HUES48 (cell line): Measurements from ENCODE around the gene ARHGAP42.

Experiments used
- H3K27ac ChIP-seq: one replicate; pipeline ENCODE4 v1.7.0; 2013; ENCODE audit warnings: low read depth, low read length, inconsistent platforms
- H3K27me3 ChIP-seq: 2 replicates; pipeline ENCODE4 v1.6.1; 2013; ENCODE audit warnings: mild to moderate bottlenecking, low read length; ENCODE audit not compliant: control insufficient read depth, insufficient read depth
- H3K36me3 ChIP-seq: 2 replicates; pipeline ENCODE4 v1.6.1; 2013; ENCODE audit warnings: low read length; ENCODE audit not compliant: control insufficient read depth, insufficient read depth
- H3K4me1 ChIP-seq: 2 replicates; pipeline ENCODE4 v1.6.1; 2013; ENCODE audit warnings: mild to moderate bottlenecking, low read length; ENCODE audit not compliant: control insufficient read depth, insufficient read depth
- H3K4me3 ChIP-seq: 2 replicates; pipeline ENCODE4 v1.5.1; 2013; ENCODE audit warnings: mild to moderate bottlenecking, low read depth, low read length
- H3K9ac ChIP-seq: 2 replicates; pipeline ENCODE4 v1.6.1; 2013; ENCODE audit warnings: mild to moderate bottlenecking, low read depth, low read length, moderate library complexity
- H3K9me3 ChIP-seq: 2 replicates; pipeline ENCODE4 v1.6.1; 2013; ENCODE audit warnings: low read length; ENCODE audit not compliant: control insufficient read depth, insufficient read depth

Gene ARHGAP42

DNA sequence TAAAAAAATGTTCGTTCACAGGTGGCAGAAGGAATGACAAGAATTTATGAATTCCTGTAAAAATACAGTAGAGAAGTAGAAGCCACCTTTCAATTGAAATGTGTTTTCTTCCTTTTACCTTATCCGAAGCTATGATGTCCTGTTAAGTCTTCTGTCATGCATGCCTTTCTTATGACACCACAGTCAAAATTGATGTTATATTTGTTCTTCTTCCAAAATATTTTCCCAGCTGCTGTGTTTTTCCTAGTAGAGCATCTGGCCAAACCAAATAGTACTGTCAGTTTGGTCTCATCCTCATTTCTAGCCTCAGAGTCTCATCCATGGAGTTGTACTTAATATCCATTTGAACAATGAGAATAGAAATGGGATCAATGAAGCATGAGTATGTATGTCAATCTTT lies 236.5 kb downstream of the ARHGAP42 start:
- H3K9me3 ChIP-seq = no peaks in the 10 kb centered on the region
- no peak overlapping the region for H3K27ac ChIP-seq
- no peak overlapping the region for H3K4me3 ChIP-seq
- no peaks in the 10 kb centered on the region for H3K27me3 ChIP-seq
- H3K36me3 ChIP-seq = no peaks in the 10 kb centered on the region
- H3K4me1 ChIP-seq = peaks cover 10% of the 10 kb centered on the region
- H3K9ac ChIP-seq = no peak overlapping the region

DNA sequence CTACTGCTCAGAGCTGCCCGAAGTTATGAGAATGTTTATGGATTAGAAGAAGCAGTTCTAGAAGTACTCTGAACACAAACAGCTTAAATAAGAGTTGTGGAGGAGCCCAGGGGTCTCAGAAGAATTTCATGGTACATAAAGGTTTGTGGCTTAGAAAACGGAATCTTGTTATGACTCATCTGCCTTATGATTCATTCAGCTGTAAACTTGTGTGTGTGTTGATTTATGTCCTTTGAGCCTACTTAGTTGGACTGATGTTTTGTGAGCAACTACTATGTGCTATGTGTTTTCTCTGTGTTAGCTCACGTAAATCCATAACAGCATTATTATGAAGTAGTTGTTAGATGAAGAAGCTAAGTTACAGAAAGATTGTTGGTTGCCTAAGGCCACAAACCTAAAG lies 238.8 kb downstream of the ARHGAP42 start:
- no peak overlapping the region for H3K9ac ChIP-seq
- no peaks in the 10 kb centered on the region for H3K27me3 ChIP-seq
- no peak overlapping the region for H3K4me3 ChIP-seq
- 0 out of 2 replicates have a peak, but pooled peaks cover 6% of the 10 kb centered on the region for H3K4me1 ChIP-seq
- H3K9me3 ChIP-seq = no peaks in the 10 kb centered on the region
- H3K36me3 ChIP-seq = no peaks in the 10 kb centered on the region
- H3K27ac ChIP-seq = no peak overlapping the region

DNA sequence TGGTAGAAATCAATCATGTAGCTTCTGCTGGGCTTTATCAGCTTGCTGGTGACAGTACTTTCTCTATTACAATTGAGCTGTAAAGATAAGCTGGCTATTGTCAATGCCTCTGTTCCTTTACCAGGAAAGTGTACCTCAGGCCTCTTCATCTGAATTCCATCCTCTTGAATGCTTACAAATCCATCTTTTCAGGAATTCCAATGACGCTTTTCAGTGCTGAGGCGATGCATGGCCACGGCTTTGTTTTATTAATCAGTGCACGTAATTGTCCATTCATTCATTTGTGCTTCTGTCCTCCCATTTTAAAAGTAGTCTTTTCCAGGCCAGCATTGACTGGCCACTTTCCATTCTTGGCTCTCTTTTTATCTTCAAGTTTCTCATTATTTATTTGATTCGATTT lies 240.5 kb downstream of the ARHGAP42 start:
- Histone ChIP-seq H3K27me3 (no peaks in the 10 kb centered on the region), H3K4me3 (no peak overlapping the region), H3K36me3 (no peaks in the 10 kb centered on the region), H3K9me3 (no peaks in the 10 kb centered on the region), H3K9ac (no peak overlapping the region), H3K27ac (no peak overlapping the region), H3K4me1 (peaks cover 10% of the 10 kb centered on the region; the same call in 1 of the 2 replicates)

DNA sequence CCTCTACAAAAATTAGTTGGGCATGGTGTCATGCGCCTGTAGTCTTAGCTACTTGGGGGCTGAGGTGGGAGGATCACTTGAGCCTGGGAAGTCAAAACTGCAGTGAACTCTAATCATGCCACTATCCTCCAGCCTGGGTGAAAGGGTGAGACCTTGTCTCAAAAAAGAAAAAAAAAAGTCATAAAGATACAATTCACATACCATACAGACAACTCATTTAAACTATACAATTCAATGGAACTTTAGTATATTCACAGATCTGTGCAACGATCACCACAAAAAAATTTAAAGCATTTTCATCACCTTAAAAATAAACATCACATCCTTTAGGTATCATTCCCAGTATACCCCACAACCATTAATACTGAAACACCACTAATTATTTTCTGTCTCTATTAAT lies 241.3 kb downstream of the ARHGAP42 start:
- H3K9ac ChIP-seq = no peak overlapping the region
- no peaks in the 10 kb centered on the region for H3K9me3 ChIP-seq
- no peaks in the 10 kb centered on the region for H3K36me3 ChIP-seq
- H3K4me1 ChIP-seq = peaks cover 10% of the 10 kb centered on the region; the same call in 1 of the 2 replicates
- H3K4me3 ChIP-seq = no peak overlapping the region
- H3K27ac ChIP-seq = no peak overlapping the region
- no peaks in the 10 kb centered on the region for H3K27me3 ChIP-seq

DNA sequence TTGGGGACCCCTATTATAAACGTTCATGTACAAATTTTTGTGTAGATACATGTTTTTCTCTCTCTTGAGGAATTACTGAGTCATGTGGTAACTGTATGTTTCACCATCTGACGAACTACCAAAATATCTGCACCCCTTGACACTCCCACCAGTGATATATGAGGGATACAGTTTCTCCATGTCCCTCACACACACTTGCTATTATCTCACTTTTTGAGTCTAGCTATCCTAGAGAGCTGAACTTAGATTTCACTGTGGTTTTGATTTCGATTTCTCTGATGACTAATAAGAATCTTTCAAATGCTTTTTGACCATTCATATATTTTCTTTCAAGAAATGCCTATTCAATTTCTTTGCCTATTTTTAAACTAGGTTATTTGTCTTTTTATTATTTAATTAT lies 242.3 kb downstream of the ARHGAP42 start:
- no peak overlapping the region for H3K4me3 ChIP-seq
- no peaks in the 10 kb centered on the region for H3K27me3 ChIP-seq
- no peaks in the 10 kb centered on the region for H3K9me3 ChIP-seq
- H3K4me1 ChIP-seq = peaks cover 10% of the 10 kb centered on the region; the same call in 1 of the 2 replicates
- H3K9ac ChIP-seq = no peak overlapping the region
- no peak overlapping the region for H3K27ac ChIP-seq
- no peaks in the 10 kb centered on the region for H3K36me3 ChIP-seq

DNA sequence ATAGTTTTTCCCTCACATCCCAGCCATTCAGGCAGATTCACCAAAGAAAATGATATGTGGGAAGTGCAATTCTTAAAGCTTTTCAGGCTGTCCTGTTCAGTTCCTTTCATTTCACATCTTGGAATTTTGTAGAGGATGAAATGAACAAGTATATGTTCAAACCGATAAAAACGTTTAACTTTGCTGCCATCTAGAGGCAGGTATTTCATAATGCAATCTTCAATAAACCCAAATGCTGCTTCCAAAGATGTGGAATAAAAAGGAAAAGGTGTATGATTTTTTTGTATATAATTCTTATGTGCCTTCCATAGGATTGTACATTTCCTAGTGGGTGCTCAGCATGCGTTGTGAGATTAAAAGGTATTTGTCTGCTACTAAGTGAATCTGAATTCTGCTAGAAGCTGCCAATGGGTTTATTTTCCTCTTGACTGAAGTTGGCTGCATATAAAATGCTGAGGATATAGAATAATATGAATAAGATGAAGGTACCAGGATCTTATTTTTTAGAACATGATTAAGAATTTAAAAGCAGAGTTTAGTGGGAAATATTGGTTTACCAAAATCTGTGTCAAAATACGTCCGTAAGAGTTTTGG lies 243.2 kb downstream of the ARHGAP42 start:
- Histone ChIP-seq H3K4me3 (no peak overlapping the region), H3K27me3 (no peaks in the 10 kb centered on the region), H3K27ac (no peak overlapping the region), H3K36me3 (no peaks in the 10 kb centered on the region), H3K9ac (no peak overlapping the region), H3K4me1 (peaks cover 10% of the 10 kb centered on the region; the same call in 1 of the 2 replicates), H3K9me3 (no peaks in the 10 kb centered on the region)

DNA sequence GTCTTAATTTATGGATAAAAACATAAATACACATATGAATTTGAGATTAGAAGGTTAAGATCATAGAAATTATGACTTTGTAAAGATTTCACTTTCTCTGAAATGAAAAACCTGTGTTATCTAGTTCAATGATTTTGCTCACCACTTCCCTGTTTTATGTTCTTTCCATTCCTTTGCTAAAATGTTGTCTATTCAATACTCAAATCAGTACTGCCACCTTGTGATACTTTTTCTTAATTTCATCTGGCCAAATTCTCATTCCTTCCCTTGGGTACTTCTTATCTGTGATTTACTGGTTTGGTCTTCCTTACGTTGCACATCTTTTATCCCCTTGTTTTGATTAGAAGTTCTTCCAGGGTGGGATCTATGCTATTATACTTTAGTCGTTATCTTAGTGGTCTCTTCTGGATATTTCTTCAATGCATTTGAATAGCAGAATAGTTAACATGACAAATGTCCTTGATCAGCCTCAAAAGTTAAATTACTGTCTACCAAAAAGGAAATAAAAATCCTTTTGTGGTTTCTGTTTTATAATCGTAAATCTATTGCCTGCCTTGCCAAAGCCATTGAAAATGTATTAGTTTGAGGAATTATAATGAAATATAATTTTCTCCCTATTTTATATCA lies 245.5 kb downstream of the ARHGAP42 start:
- Histone ChIP-seq H3K4me1 (peaks cover 7% of the 10 kb centered on the region; the same call in 1 of the 2 replicates), H3K9ac (no peak overlapping the region), H3K9me3 (no peaks in the 10 kb centered on the region), H3K27me3 (no peaks in the 10 kb centered on the region), H3K27ac (no peak overlapping the region), H3K4me3 (no peak overlapping the region), H3K36me3 (peaks cover 5% of the 10 kb centered on the region; the same call in 1 of the 2 replicates)

DNA sequence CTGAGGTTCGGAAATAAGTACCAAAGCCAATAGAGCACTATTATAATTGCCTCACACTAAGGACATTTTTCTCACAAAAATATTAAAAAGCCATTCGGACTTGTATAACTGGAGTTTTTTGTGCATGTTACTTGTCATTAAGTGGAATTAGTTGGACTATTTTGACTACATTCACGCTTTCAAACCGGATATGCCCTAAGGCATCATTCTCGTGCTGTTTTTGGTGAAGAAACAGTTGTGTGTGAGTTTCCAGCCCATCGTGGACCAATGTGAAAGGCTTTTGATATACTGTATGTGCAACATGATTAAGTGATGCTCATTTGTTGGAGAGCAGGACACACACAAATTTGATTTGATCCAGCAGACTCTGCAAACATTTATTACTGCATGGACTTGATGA lies 249.7 kb downstream of the ARHGAP42 start:
- Histone ChIP-seq H3K36me3 (peaks cover 5% of the 10 kb centered on the region; the same call in 1 of the 2 replicates), H3K4me3 (no peak overlapping the region), H3K9ac (no peak overlapping the region), H3K4me1 (peaks cover 3% of the 10 kb centered on the region; the same call in 1 of the 2 replicates), H3K27me3 (no peaks in the 10 kb centered on the region), H3K9me3 (no peaks in the 10 kb centered on the region), H3K27ac (no peak overlapping the region)

DNA sequence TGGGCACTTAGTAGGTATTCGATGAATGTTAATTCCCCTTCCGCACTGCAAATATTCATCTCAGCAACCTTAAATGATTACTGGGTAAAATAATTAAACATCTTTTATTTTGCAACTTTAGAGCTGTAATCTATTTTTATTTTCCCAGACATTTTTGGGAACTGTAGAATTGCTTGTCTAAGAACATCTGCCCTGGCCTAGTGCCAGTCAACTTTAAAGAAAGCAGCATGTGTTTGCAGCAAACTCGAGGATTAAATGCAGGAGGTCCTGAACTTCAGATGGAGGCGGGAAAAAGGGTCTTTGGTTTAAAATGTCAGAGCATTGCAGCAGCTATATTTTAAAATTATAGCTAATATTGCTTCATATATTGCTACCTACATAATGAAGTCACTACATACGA lies 252.5 kb downstream of the ARHGAP42 start:
- Histone ChIP-seq H3K4me1 (no peaks in the 10 kb centered on the region), H3K27me3 (no peaks in the 10 kb centered on the region), H3K9ac (no peak overlapping the region), H3K9me3 (no peaks in the 10 kb centered on the region), H3K4me3 (no peak overlapping the region), H3K27ac (no peak overlapping the region), H3K36me3 (peaks cover 5% of the 10 kb centered on the region; the same call in 1 of the 2 replicates)

DNA sequence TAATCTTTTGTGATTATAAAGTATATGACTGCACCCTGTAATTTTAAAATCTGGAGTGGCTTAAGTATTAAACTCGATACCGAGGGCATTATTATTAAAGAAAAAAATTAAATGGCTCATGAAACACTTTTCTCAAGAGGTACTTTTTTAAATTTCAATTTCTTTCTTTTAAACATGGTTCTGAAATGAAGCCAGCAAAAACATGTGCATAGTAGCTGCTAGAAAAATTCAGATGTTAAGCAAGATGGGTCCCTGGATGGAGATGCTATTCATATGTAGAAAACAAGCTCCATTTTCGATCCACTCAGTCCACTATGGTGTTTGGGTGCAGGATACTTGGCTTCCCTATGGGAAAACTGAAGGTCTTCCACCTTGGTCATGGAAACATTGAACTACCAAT lies 253.0 kb downstream of the ARHGAP42 start:
- Histone ChIP-seq H3K27me3 (no peaks in the 10 kb centered on the region), H3K4me1 (no peaks in the 10 kb centered on the region), H3K9me3 (no peaks in the 10 kb centered on the region), H3K9ac (no peak overlapping the region), H3K27ac (no peak overlapping the region), H3K4me3 (no peak overlapping the region), H3K36me3 (peaks cover 5% of the 10 kb centered on the region; the same call in 1 of the 2 replicates)

DNA sequence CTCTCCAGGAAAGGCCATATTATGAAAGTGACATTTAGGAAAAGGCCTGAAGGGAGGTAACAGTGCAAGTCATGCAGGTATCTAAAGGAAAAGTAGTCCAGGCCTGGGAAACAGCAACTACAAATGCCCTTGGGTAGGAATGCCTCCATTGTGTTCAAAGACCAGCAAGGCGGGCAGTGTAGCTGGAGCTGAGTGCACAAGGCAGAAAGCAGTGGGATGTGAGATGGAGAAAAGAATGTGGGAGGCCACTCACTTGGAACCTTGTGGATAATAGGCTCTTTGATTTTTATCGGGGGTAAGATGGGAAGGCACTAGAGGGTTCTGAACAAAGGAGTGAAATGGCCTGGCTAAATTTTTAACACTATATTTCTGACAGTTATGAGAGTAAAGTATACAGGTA lies 253.9 kb downstream of the ARHGAP42 start:
- Histone ChIP-seq H3K9me3 (no peaks in the 10 kb centered on the region), H3K9ac (no peak overlapping the region), H3K36me3 (peaks cover 5% of the 10 kb centered on the region; the same call in 1 of the 2 replicates), H3K4me1 (no peaks in the 10 kb centered on the region), H3K27me3 (no peaks in the 10 kb centered on the region), H3K27ac (no peak overlapping the region), H3K4me3 (no peak overlapping the region)
